UCSD-AML1 (cell line): Measurements from ENCODE around the gene PSMB7.

Experiments
- DNase-seq: peaks from one replicate; lab custom pipeline; 2025; ENCODE audit not compliant: unreplicated experiment; lab: John Stamatoyannopoulos, UW

The PSMB7 gene

GRCh38 chr9:124411514-124412227, 3.6 kb downstream of the PSMB7 start:
- DNase-seq = no peak

- DNase-seq = no peak
These were observed 4.8 kb downstream of the PSMB7 start for GRCh38 chr9:124410321-124410913.

- DNase-seq = no peak
These were observed 5.8 kb downstream of the PSMB7 start for GRCh38 chr9:124409410-124409809.

- no peak for DNase-seq
These were observed 12.0 kb downstream of the PSMB7 start for GRCh38 chr9:124403246-124403645.

- no peak for DNase-seq
These were observed 15.0 kb downstream of the PSMB7 start for GRCh38 chr9:124399968-124400940.

GRCh38 chr9:124399323-124399967, 15.8 kb downstream of the PSMB7 start:
- DNase-seq = no peak

- DNase-seq = no peak
These were observed 16.9 kb downstream of the PSMB7 start for GRCh38 chr9:124398191-124398935.

GRCh38 chr9:124395826-124396225, 19.4 kb downstream of the PSMB7 start:
- no peak for DNase-seq

- DNase-seq = no peak
These were observed 20.6 kb downstream of the PSMB7 start for GRCh38 chr9:124394596-124394995.

GRCh38 chr9:124394167-124394566, 21.1 kb downstream of the PSMB7 start:
- no peak for DNase-seq

- DNase-seq = no peak
These were observed 22.3 kb downstream of the PSMB7 start for GRCh38 chr9:124392871-124393460.

- no peak for DNase-seq
These were observed 22.9 kb downstream of the PSMB7 start for GRCh38 chr9:124392254-124392870.

- no peak for DNase-seq
These were observed 24.2 kb downstream of the PSMB7 start for GRCh38 chr9:124390794-124391658.

- DNase-seq = no peak
These were observed 25.9 kb downstream of the PSMB7 start for GRCh38 chr9:124389146-124389939.

GRCh38 chr9:124388275-124389048, 26.8 kb downstream of the PSMB7 start:
- no peak for DNase-seq

GRCh38 chr9:124386201-124386600, 29.0 kb downstream of the PSMB7 start:
- DNase-seq = no peak

GRCh38 chr9:124385623-124386022, 29.6 kb downstream of the PSMB7 start:
- no peak for DNase-seq
